CD4-positive, CD25-positive, alpha-beta regulatory T cell (primary cell): Measurements from ENCODE around the gene HYAL1. TPM values are rescaled to one million over a fixed set of nuclear protein-coding genes. Genes with fewer than 3 reads are reported as not detected.

Experiments
- ATAC-seq, 2 donors: fragments of 150-1000 bp; cut with Tn5 transposase; one replicate each; pipeline ENCODE4 v1.10.0; 2021; ENCODE audit warnings: low read depth in 2 of 2, moderate number of reproducible peaks in 2 of 2, moderate library complexity in 1 of 2
- DNase-seq, 3 donors: peaks; one replicate each; pipeline versions ENCODE4 v3.0.0 to v3.0.0-alpha.2; 2012 to 2022; ENCODE audit warnings: mixed read lengths in 1 of 3
- H3K27ac ChIP-seq: one replicate; pipeline ENCODE4 v1.7.0; 2013; ENCODE audit warnings: mild to moderate bottlenecking, low read length; ENCODE audit not compliant: insufficient read depth, poor library complexity, severe bottlenecking
- H3K27me3 ChIP-seq: one replicate; pipeline ENCODE4 v1.7.0; 2013; ENCODE audit warnings: low read length; ENCODE audit not compliant: control insufficient read depth, insufficient read depth
- H3K36me3 ChIP-seq: one replicate; pipeline ENCODE4 v1.7.0; 2013; ENCODE audit warnings: mild to moderate bottlenecking, low read length, moderate library complexity; ENCODE audit not compliant: control insufficient read depth, insufficient read depth
- H3K4me1 ChIP-seq: 2 replicates; pipeline ENCODE4 v1.7.0; 2013; ENCODE audit warnings: mild to moderate bottlenecking, low read length; ENCODE audit not compliant: insufficient read depth, control insufficient read depth, poor library complexity, severe bottlenecking
- H3K4me3 ChIP-seq: one replicate; pipeline ENCODE4 v1.7.0; 2013; ENCODE audit warnings: low read depth, mild to moderate bottlenecking, low read length, moderate library complexity
- H3K9me3 ChIP-seq, 2 experiments: 1 replicate in 1 of 2; 2 replicates in 1 of 2; pipeline ENCODE4 v1.7.0; 2013; ENCODE audit warnings: low read length in 2 of 2, mild to moderate bottlenecking in 1 of 2, moderate library complexity in 1 of 2; ENCODE audit not compliant: control insufficient read depth in 2 of 2
- H3K27ac Mint-ChIP-seq, 3 donors: one replicate each; pipeline ENCODE4 v1.8.0; 2020 to 2022; ENCODE audit warnings: mild to moderate bottlenecking in 3 of 3, mixed read lengths in 3 of 3, moderate library complexity in 2 of 3
- H3K27me3 Mint-ChIP-seq: one replicate; pipeline ENCODE4 v1.8.0; 2022; ENCODE audit warnings: mild to moderate bottlenecking, mixed read lengths
- H3K36me3 Mint-ChIP-seq: one replicate; pipeline ENCODE4 v1.8.0; 2020; ENCODE audit warnings: mixed read lengths
- H3K4me1 Mint-ChIP-seq, 4 donors: one replicate each; pipeline ENCODE4 v1.8.0; 2020 to 2022; ENCODE audit warnings: mixed read lengths in 4 of 4, mild to moderate bottlenecking in 1 of 4
- H3K4me3 Mint-ChIP-seq, 4 donors: one replicate each; pipeline ENCODE4 v1.8.0; 2020 to 2022; ENCODE audit warnings: mild to moderate bottlenecking in 4 of 4, mixed read lengths in 4 of 4, moderate library complexity in 3 of 4
- H3K9me3 Mint-ChIP-seq, 7 donors: one replicate each; pipeline ENCODE4 v1.8.0; 2020 to 2022; ENCODE audit warnings: mixed read lengths in 7 of 7, mild to moderate bottlenecking in 3 of 7, moderate library complexity in 2 of 7
- polyA plus RNA-seq, 4 donors: library from polyadenylated mRNA; unstranded; fragments of 300-500 nt; fragmentation: Illumina TruSeq; gene quantifications; one replicate each; pipeline ENCODE4 v1.2.3, GENCODE V29; 2021
- total RNA-seq: library from RNA; stranded (reverse); gene quantifications from one replicate; pipeline ENCODE4 v1.2.3, GENCODE V29; 2022

HYAL1 gene
- total and polyA plus RNA-seq, 5 donors from 2014 or later: 0.07 to 0.35 (median 0.21) TPM; not detected in 1

GRCh38 chr3:50323092-50323600 lies 19.8 kb upstream of the HYAL1 start:
- Histone ChIP-seq H3K4me3 (no peak overlapping the region), H3K27ac (no peak overlapping the region), H3K4me1 (peaks cover 36% of the 10 kb centered on the region), H3K27me3 (no peaks in the 10 kb centered on the region), H3K36me3 (peaks cover 10% of the 10 kb centered on the region), H3K9me3 (no peaks in the 10 kb centered on the region)
- DNase-seq: no peak
- Mint-ChIP-seq H3K4me1 (peaks cover 7 to 53% (median 13%) of the 10 kb centered on the region in 4 donors), H3K4me3 (peak overlapping the region; percentile 38 to 94 (median 71)), H3K9me3 (no peaks in the 10 kb centered on the region), H3K36me3 (peaks cover 2% of the 10 kb centered on the region), H3K27ac (peak overlapping the region in 2 of 3 donors; percentile 58 to 77), H3K27me3 (no peaks in the 10 kb centered on the region)
- no peak for ATAC-seq

- H3K4me1 Mint-ChIP-seq: peaks cover 5 to 53% (median 12%) of the 10 kb centered on the region in 4 donors
- Histone ChIP-seq H3K4me1 (peaks cover 35% of the 10 kb centered on the region), H3K9me3 (no peaks in the 10 kb centered on the region), H3K4me3 (peak within 1 kb of the TSS; percentile 19), H3K36me3 (peaks cover 10% of the 10 kb centered on the region), H3K27ac (peak within 1 kb of the TSS; percentile 76), H3K27me3 (no peaks in the 10 kb centered on the region)
- peak within 1 kb of the TSS; percentile 88 to 95 (median 89) for H3K27ac Mint-ChIP-seq
- peak within 1 kb of the TSS; percentile 86 to 94 (median 90) for H3K4me3 Mint-ChIP-seq
- no peaks in the 10 kb centered on the region for H3K27me3 Mint-ChIP-seq
- no peaks in the 10 kb centered on the region for H3K9me3 Mint-ChIP-seq
- DNase-seq: no peak
- ATAC-seq: no peak
- H3K36me3 Mint-ChIP-seq: no peaks in the 10 kb centered on the region
Measured at GRCh38 chr3:50322386-50323091, 19.2 kb upstream of the HYAL1 start, which contains the start of gene HYAL2. Gene HYAL2 (minus strand): TSS chr3:50322745. CDS start chr3:50320489, 2,256 bp downstream.

GRCh38 chr3:50322115-50322385 lies 18.7 kb upstream of the HYAL1 start:
- Mint-ChIP-seq H3K4me1 (peaks cover 5 to 51% (median 13%) of the 10 kb centered on the region in 4 donors), H3K36me3 (no peaks in the 10 kb centered on the region), H3K27ac (no peak overlapping the region), H3K27me3 (no peaks in the 10 kb centered on the region), H3K9me3 (no peaks in the 10 kb centered on the region), H3K4me3 (peak overlapping the region; percentile 41 to 94 (median 82))
- DNase-seq (no peak), ATAC-seq (no peak)
- Histone ChIP-seq H3K9me3 (no peaks in the 10 kb centered on the region), H3K27ac (peak overlapping the region; percentile 76), H3K36me3 (peaks cover 10% of the 10 kb centered on the region), H3K27me3 (no peaks in the 10 kb centered on the region), H3K4me3 (no peak overlapping the region), H3K4me1 (peaks cover 34% of the 10 kb centered on the region)

GRCh38 chr3:50321336-50322114 lies 18.2 kb upstream of the HYAL1 start:
- Histone ChIP-seq H3K27me3 (no peaks in the 10 kb centered on the region), H3K27ac (peak overlapping the region; percentile 76), H3K4me1 (peaks cover 37% of the 10 kb centered on the region), H3K9me3 (no peaks in the 10 kb centered on the region), H3K36me3 (peaks cover 10% of the 10 kb centered on the region), H3K4me3 (peak overlapping the region; percentile 19)
- ATAC-seq: peak; percentile 71 to 76
- Mint-ChIP-seq H3K36me3 (peaks cover under 1% of the 10 kb centered on the region), H3K27ac (peak overlapping the region; percentile 88 to 95 (median 89)), H3K4me3 (peak overlapping the region; percentile 86 to 94 (median 90)), H3K27me3 (no peaks in the 10 kb centered on the region), H3K9me3 (no peaks in the 10 kb centered on the region), H3K4me1 (peaks cover 6 to 52% (median 15%) of the 10 kb centered on the region in 4 donors)
- peak; percentile 70 to 91 (median 85) for DNase-seq

GRCh38 chr3:50320853-50321335 lies 17.5 kb upstream of the HYAL1 start:
- H3K4me3 ChIP-seq: peak overlapping the region; percentile 84
- peaks cover 43% of the 10 kb centered on the region for H3K4me1 ChIP-seq
- no peaks in the 10 kb centered on the region for H3K27me3 ChIP-seq
- H3K9me3 Mint-ChIP-seq: no peaks in the 10 kb centered on the region
- H3K27ac ChIP-seq: peak overlapping the region; percentile 76
- H3K36me3 Mint-ChIP-seq: peaks cover 3% of the 10 kb centered on the region
- H3K4me3 Mint-ChIP-seq: peak overlapping the region; percentile 93 to 95 (median 94)
- H3K27ac Mint-ChIP-seq: peak overlapping the region; percentile 84 to 87 (median 87)
- H3K36me3 ChIP-seq: peaks cover 6% of the 10 kb centered on the region
- DNase-seq (peak in 1 of 3 donors; percentile 72), ATAC-seq (peak; percentile 38 to 47)
- H3K4me1 Mint-ChIP-seq: peaks cover 10 to 58% (median 19%) of the 10 kb centered on the region in 4 donors
- no peaks in the 10 kb centered on the region for H3K9me3 ChIP-seq
- no peaks in the 10 kb centered on the region for H3K27me3 Mint-ChIP-seq

- Histone ChIP-seq H3K27ac (no peak overlapping the region), H3K27me3 (no peaks in the 10 kb centered on the region), H3K9me3 (no peaks in the 10 kb centered on the region), H3K4me1 (peaks cover 44% of the 10 kb centered on the region), H3K4me3 (peak overlapping the region; percentile 84), H3K36me3 (no peaks in the 10 kb centered on the region)
- Mint-ChIP-seq H3K4me3 (peak overlapping the region; percentile 93 to 95 (median 94)), H3K27me3 (no peaks in the 10 kb centered on the region), H3K27ac (peak overlapping the region; percentile 84 to 87 (median 87)), H3K4me1 (peaks cover 10 to 56% (median 22%) of the 10 kb centered on the region in 4 donors), H3K36me3 (peaks cover 3% of the 10 kb centered on the region), H3K9me3 (no peaks in the 10 kb centered on the region)
- no peak for ATAC-seq
- DNase-seq: no peak
Measured at GRCh38 chr3:50319894-50320625, 16.7 kb upstream of the HYAL1 start.
